CD14-positive monocyte (primary cell): ENCODE measurements around the gene AQP9. TPM values are rescaled to one million over a fixed set of nuclear protein-coding genes. Genes with fewer than 3 reads are reported as not detected.
A peak's percentile ranks its signal among the peaks of the same experiment; 100 is the strongest.

Experiments used
- DNase-seq, 3 donors: peaks; one replicate each; pipeline ENCODE4 v3.0.0-alpha.2; 2011 to 2022
- H2AFZ ChIP-seq: 2 replicates; pipeline ENCODE4 v1.6.0; 2012; ENCODE audit warnings: mild to moderate bottlenecking, low read depth, low read length, inconsistent platforms; ENCODE audit not compliant: insufficient read depth, poor library complexity, severe bottlenecking
- H3K27ac ChIP-seq, 2 donors: 1 replicate in 1 of 2; 2 replicates in 1 of 2; pipeline ENCODE4 v1.5.1; 2012 to 2013; ENCODE audit warnings: low read length in 2 of 2, control low read depth in 1 of 2, inconsistent platforms in 1 of 2, low read depth in 1 of 2, mild to moderate bottlenecking in 1 of 2
- H3K27me3 ChIP-seq, 2 donors: one replicate each; pipeline versions ENCODE4 v1.6.0 to v1.6.1; 2011 to 2013; ENCODE audit warnings: low read length in 2 of 2; ENCODE audit not compliant: control insufficient read depth in 2 of 2, insufficient read depth in 2 of 2
- H3K36me3 ChIP-seq, 2 donors: replicated peaks in 1 of 2; 1 replicate in 1 of 2; 2 replicates in 1 of 2; pipeline versions ENCODE4 v1.5.1 to v1.6.1; 2012 to 2013; ENCODE audit warnings: low read length in 2 of 2, control low read depth in 1 of 2, inconsistent platforms in 1 of 2, mild to moderate bottlenecking in 1 of 2; ENCODE audit not compliant: insufficient read depth in 2 of 2, control insufficient read depth in 1 of 2
- H3K4me1 ChIP-seq, 2 donors: 1 replicate in 1 of 2; 2 replicates in 1 of 2; pipeline versions ENCODE4 v1.5.1 to v1.6.1; 2012 to 2013; ENCODE audit warnings: low read length in 2 of 2, control low read depth in 1 of 2, inconsistent platforms in 1 of 2, mild to moderate bottlenecking in 1 of 2, moderate library complexity in 1 of 2; ENCODE audit not compliant: insufficient read depth in 2 of 2, control insufficient read depth in 1 of 2
- H3K4me2 ChIP-seq: replicated peaks from 2 replicates; pipeline ENCODE3; 2012; ENCODE audit warnings: low read length, moderate library complexity, mild to moderate bottlenecking; ENCODE audit not compliant: poor library complexity, severe bottlenecking; ENCODE audit errors: extremely low read depth
- H3K4me3 ChIP-seq, 3 experiments: fragments of 200-600 bp in 1 of 3; sonication (generic) in 1 of 3; replicated peaks in 1 of 3; 1 replicate in 2 of 3; 2 replicates in 1 of 3; pipeline ENCODE4 v1.5.1; 2011 to 2013; ENCODE audit warnings: low read length in 3 of 3, mild to moderate bottlenecking in 3 of 3, control low read depth in 2 of 3, low read depth in 2 of 3, inconsistent platforms in 1 of 3, moderate library complexity in 1 of 3
- H3K79me2 ChIP-seq: 2 replicates; pipeline ENCODE4 v1.6.0; 2012; ENCODE audit warnings: mild to moderate bottlenecking, control low read depth, inconsistent platforms, low read length, moderate library complexity; ENCODE audit not compliant: insufficient read depth
- H3K9ac ChIP-seq: 2 replicates; pipeline ENCODE4 v1.6.0; 2017; ENCODE audit warnings: low read length, mild to moderate bottlenecking; ENCODE audit not compliant: insufficient read depth, poor library complexity, severe bottlenecking
- H3K9me3 ChIP-seq, 2 donors: replicated peaks in 1 of 2; 1 replicate in 1 of 2; 2 replicates in 1 of 2; pipeline versions ENCODE4 v1.5.1 to v1.6.1; 2012 to 2013; ENCODE audit warnings: low read length in 2 of 2, control low read depth in 1 of 2; ENCODE audit not compliant: control insufficient read depth in 1 of 2, insufficient read depth in 1 of 2
- H4K20me1 ChIP-seq: 2 replicates; pipeline ENCODE4 v1.6.0; 2012; ENCODE audit warnings: mild to moderate bottlenecking, low read length, control low read depth, moderate library complexity; ENCODE audit not compliant: insufficient read depth
- H3K27ac Mint-ChIP-seq, 7 donors: one replicate each; pipeline ENCODE4 v1.8.0; 2020; ENCODE audit warnings: mild to moderate bottlenecking in 7 of 7, mixed read lengths in 7 of 7, moderate library complexity in 6 of 7, inconsistent platforms in 2 of 7
- H3K27me3 Mint-ChIP-seq, 3 donors: one replicate each; pipeline ENCODE4 v1.8.0; 2021 to 2022; ENCODE audit warnings: low read depth in 3 of 3, mild to moderate bottlenecking in 3 of 3, mixed read lengths in 3 of 3, moderate library complexity in 3 of 3, inconsistent platforms in 1 of 3
- H3K36me3 Mint-ChIP-seq, 2 donors: one replicate each; pipeline ENCODE4 v1.8.0; 2020; ENCODE audit warnings: mixed read lengths in 2 of 2, inconsistent platforms in 1 of 2, mild to moderate bottlenecking in 1 of 2
- H3K4me1 Mint-ChIP-seq: one replicate; pipeline ENCODE4 v1.8.0; 2020; ENCODE audit warnings: mild to moderate bottlenecking, mixed read lengths
- H3K4me3 Mint-ChIP-seq, 2 donors: one replicate each; pipeline ENCODE4 v1.8.0; 2020; ENCODE audit warnings: mild to moderate bottlenecking in 2 of 2, mixed read lengths in 2 of 2, moderate library complexity in 1 of 2
- H3K9me3 Mint-ChIP-seq, 7 donors: one replicate each; pipeline ENCODE4 v1.8.0; 2020 to 2022; ENCODE audit warnings: mixed read lengths in 7 of 7, mild to moderate bottlenecking in 6 of 7, moderate library complexity in 6 of 7, inconsistent platforms in 2 of 7
- WGBS: methylation state at CpG from one replicate; pipeline ENCODE4 v1.1.5; 2013; ENCODE audit warnings: missing lambda C conversion rate; ENCODE audit not compliant: insufficient coverage; 5-methylcytosine and 5-hydroxymethylcytosine counted together
- intact Hi-C, 2 donors: fragments of 100-400 bp; cut with micrococcal nuclease; formaldehyde crosslinking; loops; one replicate each; pipeline versions ENCODE4 v1.15.0 to v1.15.1; 2023
- polyA plus RNA-seq, 3 donors: library from polyadenylated mRNA; depleted of rRNA in 1 of 3; unstranded in 2 of 3; stranded (reverse) in 1 of 3; fragments of 300-500 nt in 2 of 3; fragments of >200 nt in 1 of 3; fragmentation: Illumina TruSeq in 2 of 3; gene quantifications; 1 replicate in 2 of 3; 2 replicates in 1 of 3; pipeline ENCODE4 v1.2.3, GENCODE V29; 2012 to 2021
- TF ChIP-seq, protein P1 (sequence below): fragments of 200-600 bp; IDR thresholded peaks from one replicate; pipeline ENCODE4 v1.8.0; 2022; ENCODE audit warnings: antibody characterized with exemption, mild to moderate bottlenecking

The AQP9 gene
- polyA plus RNA-seq, 3 donors, result 35.6 to 141 (median 112) TPM

DNA sequence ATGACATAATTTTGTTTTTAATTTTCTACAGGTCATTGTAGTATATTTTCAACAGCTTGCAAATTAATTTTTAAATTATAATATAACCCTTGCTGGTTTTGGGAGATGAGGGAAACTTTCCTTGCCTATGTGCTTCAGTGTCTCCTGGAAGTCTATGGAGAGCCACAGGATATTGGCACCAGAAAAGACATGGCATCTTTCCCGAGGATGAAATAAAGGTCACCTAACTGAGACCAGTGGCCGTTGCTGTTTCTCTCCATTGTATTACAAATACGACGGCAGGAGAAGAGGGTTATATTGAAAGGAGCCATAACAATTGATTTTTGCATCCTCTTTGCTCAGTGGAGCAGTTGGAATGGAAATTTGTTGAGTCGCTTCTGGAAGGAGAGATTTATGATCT is 19.9 kb upstream of the AQP9 start:
- H3K27me3 Mint-ChIP-seq, result peaks cover 0 to 2% (median 1%) of the 10 kb centered on the region in 3 donors
- no peak overlapping the region for H3K27ac Mint-ChIP-seq
- H3K36me3 ChIP-seq, result no peaks in the 10 kb centered on the region
- no peak overlapping the region for H3K4me3 Mint-ChIP-seq
- H3K4me3 ChIP-seq, result no peak overlapping the region
- WGBS, result 90% methylated on average over 5 of the region's 5 CpGs
- H3K27me3 ChIP-seq, result no peaks in the 10 kb centered on the region
- no peak overlapping the region for H3K9ac ChIP-seq
- TF ChIP-seq, protein P1, sequence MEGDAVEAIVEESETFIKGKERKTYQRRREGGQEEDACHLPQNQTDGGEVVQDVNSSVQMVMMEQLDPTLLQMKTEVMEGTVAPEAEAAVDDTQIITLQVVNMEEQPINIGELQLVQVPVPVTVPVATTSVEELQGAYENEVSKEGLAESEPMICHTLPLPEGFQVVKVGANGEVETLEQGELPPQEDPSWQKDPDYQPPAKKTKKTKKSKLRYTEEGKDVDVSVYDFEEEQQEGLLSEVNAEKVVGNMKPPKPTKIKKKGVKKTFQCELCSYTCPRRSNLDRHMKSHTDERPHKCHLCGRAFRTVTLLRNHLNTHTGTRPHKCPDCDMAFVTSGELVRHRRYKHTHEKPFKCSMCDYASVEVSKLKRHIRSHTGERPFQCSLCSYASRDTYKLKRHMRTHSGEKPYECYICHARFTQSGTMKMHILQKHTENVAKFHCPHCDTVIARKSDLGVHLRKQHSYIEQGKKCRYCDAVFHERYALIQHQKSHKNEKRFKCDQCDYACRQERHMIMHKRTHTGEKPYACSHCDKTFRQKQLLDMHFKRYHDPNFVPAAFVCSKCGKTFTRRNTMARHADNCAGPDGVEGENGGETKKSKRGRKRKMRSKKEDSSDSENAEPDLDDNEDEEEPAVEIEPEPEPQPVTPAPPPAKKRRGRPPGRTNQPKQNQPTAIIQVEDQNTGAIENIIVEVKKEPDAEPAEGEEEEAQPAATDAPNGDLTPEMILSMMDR, result no peak
- no peaks in the 10 kb centered on the region for H3K9me3 ChIP-seq
- DNase-seq, result no peak
- no peaks in the 10 kb centered on the region for H3K79me2 ChIP-seq
- no peaks in the 10 kb centered on the region for H3K9me3 Mint-ChIP-seq
- intact Hi-C loops, result loop anchor here in 1 of 2 donors (5.0 kb wide), 1 partner anchor 64 kb away; no protein-coding TSS in a partner anchor
- no peak overlapping the region for H2AFZ ChIP-seq
- H4K20me1 ChIP-seq, result no peaks in the 10 kb centered on the region
- H3K4me1 Mint-ChIP-seq, result no peaks in the 10 kb centered on the region
- no peaks in the 10 kb centered on the region for H3K36me3 Mint-ChIP-seq
- H3K4me1 ChIP-seq, result no peaks in the 10 kb centered on the region
- no peak overlapping the region for H3K4me2 ChIP-seq
- H3K27ac ChIP-seq, result no peak overlapping the region

DNA sequence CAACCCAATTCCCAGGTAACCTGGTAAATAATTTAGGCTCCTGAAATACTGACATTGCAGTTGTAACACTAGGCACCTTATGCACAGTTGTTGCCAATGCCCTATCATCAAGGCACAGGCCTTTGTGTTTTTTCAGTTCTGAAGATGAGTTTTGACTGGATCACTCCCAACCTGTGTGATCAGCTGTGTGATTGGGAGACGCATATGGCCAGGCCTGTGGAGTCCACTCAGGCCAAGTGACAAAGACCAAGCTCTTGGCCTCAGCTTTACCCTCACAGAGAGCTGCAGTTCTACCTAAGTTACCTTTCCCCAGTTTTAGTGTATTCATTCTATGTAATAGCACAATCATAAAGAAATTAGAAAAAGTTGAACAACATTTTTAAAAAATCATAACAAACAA is 19.2 kb upstream of the AQP9 start:
- intact Hi-C loops, result loop anchor here in 1 of 2 donors (5.0 kb wide), 1 partner anchor 63 kb away; no protein-coding TSS in a partner anchor
- Histone ChIP-seq H3K27me3 (peaks cover 0 to under 1% of the 10 kb centered on the region in 2 donors), H4K20me1 (no peaks in the 10 kb centered on the region), H3K4me2 (no peak overlapping the region), H3K4me1 (no peaks in the 10 kb centered on the region), H3K9me3 (no peaks in the 10 kb centered on the region), H2AFZ (no peak overlapping the region), H3K36me3 (no peaks in the 10 kb centered on the region), H3K79me2 (no peaks in the 10 kb centered on the region), H3K4me3 (no peak overlapping the region), H3K27ac (no peak overlapping the region), H3K9ac (no peak overlapping the region)
- no CpG with 5 or more reads among the region's 1 CpG for WGBS
- Mint-ChIP-seq H3K27ac (peak overlapping the region in 1 of 7 donors; percentile 46), H3K9me3 (peaks cover 0 to 2% (median 0%) of the 10 kb centered on the region in 7 donors), H3K27me3 (peaks cover 0 to 2% (median 1%) of the 10 kb centered on the region in 3 donors), H3K4me3 (no peak overlapping the region), H3K36me3 (no peaks in the 10 kb centered on the region), H3K4me1 (no peaks in the 10 kb centered on the region)
- no peak for DNase-seq
- TF ChIP-seq, protein P1, result no peak
